ENCODE results near the gene CDK4.

GRCh38 chr12:57781244-57781643, 29.1 kb upstream of the CDK4 start:
- TF ChIP-seq REST (IDR thresholded peaks at IDR 0.05; ENCODE audit: insufficient read depth in 1 of 2, low read depth in 2 of 2, low read length in 2 of 2) (no peak), POLR2AphosphoS5 (IDR thresholded peaks at IDR 0.05; ENCODE audit: low read depth, low read length) (no peak), FOXP2 (optimal IDR thresholded peaks at IDR 0.05; ENCODE audit: borderline replicate concordance, extremely low read depth, extremely low read length, insufficient read depth) (no peak), TAF1 (IDR thresholded peaks at IDR 0.05; ENCODE audit: borderline replicate concordance, insufficient read depth, low read length) (no peak)

Data from PFSK-1 (cell line).